Islet of Langerhans (tissue), 1 donor: ENCODE measurements around the gene EPS8L1.
"Not testable (repeated sequence)": the region's sequence is repeated elsewhere in the genome, so short reads cannot be mapped to it uniquely, and the experiment has no call there.

Experiments used
- FAIRE-seq: peaks from one replicate; lab custom pipeline; 2011; peaks lifted over from hg19 to GRCh38; lab: Jason Lieb, UNC

Gene EPS8L1

GRCh38 chr19:55095260-55096060, 19.8 kb downstream of the EPS8L1 start:
- FAIRE-seq, result no peak

DNA sequence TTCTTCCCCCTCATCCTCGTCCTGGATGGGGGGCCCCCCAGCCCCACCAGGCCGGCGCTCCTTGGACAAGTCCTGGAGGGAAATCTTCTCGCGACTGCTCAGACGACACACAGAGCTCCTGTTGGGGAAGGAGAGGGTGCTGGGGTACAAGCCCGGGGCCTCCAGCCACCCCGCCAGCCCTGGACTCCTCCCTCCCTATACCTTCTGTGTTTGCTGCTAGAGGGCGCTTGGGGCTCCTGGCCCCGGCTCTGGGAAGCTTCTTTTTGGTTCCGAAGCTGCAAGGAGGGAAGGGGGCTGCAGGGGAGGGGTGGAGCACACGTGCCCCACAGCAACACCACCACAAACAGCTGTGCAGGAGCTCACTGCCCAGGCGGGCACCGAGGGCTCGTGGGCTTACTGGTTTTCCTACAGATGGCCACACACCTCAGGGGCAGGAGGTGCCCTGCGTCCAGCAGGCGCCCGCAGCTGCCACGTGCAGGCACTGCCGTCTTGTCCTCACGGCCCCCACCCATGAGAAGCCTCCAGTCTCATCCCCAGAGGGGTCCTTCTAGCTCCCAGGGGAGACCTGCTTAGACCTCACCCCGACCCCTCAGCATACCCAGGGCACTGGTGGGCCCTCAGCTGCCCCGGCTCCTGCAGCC, 20.5 kb downstream of the EPS8L1 start:
- no peak for FAIRE-seq

GRCh38 chr19:55097864-55098715, 22.4 kb downstream of the EPS8L1 start:
- no peak for FAIRE-seq

DNA sequence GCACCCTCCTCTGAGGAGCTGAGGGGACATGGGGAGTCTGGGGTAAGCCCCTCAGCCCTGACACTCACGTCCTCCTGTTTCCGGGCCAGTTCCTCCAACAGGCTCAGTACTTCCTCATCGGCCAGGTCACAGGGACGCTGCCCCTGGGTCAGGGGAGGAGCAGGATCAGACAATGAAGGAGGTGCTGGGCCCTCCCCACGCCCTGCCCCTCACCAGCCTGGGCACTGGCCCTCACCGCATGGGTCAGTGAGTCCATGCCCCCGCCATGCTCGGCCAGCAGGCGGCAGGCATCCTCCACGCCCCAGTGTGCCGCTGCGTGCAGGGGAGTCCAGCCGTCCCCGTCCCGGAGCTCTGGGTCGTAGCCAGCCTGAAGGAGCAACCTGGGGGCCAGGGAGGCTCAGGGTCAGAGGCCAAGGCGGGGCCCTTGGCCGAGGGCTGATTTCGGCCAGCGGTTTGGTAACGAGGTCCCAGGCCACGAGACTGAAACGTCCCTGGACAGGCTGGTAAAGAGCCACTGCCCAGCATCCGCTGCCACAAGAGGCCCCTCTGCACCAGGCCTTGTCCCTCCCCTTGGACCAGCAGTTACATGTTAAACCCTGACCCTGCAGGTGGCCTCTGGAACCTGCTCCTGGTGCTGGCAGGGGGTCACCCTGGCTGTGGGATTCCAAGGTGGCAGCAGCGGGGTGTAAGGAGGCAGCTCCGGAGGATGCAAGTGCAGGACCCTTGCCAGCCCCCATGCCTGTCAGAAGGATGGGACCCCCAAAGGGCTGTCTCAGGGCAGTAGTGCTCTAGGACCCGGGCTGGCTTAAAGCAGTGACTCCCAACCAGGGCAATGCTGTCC, 23.3 kb downstream of the EPS8L1 start:
- FAIRE-seq, result no peak

DNA sequence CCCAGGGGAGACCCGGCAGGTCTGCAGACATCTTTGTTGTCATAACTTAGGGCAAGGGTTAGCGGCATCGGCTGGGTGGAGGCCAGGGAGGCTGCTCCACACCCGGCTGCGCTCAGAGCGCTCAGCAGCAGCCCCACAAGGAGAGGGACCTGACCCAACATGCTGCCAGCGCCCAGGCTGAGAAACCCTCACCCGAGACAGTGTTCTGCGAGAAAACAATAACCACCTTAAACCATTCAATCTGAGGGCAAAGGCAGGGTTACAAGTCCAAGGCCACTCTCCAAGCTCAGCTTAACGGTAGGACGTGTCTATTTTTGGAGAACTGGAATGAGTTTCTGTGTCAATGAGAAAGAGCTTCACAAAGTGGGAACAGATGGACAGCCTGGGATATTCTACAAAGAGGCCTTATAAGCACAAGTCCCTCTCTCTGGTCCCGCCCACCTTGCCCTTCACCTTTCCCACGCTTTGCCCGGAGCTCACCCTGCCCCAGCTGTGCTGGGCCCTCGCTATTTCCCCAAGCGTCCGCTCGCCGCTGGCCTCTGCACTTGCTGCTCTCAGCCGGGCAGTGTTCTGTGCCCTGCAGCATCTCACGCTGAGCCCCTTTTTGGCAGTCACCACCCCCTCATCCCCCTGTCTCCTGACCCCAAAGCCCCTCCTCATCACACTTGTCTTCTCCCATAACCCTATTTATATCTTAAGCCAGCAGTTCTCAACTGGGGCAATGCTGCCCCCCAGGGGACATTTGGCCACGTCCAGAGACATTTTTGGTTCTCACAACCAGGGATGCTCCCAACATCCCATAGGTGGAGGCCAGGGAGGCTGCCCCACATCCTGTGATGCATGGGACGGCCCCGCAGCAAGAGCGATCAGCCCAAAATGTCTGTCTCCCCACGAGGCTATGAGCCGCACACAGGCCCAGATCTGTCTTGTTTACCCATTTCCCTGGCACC, 24.2 kb downstream of the EPS8L1 start:
- FAIRE-seq, result no peak

DNA sequence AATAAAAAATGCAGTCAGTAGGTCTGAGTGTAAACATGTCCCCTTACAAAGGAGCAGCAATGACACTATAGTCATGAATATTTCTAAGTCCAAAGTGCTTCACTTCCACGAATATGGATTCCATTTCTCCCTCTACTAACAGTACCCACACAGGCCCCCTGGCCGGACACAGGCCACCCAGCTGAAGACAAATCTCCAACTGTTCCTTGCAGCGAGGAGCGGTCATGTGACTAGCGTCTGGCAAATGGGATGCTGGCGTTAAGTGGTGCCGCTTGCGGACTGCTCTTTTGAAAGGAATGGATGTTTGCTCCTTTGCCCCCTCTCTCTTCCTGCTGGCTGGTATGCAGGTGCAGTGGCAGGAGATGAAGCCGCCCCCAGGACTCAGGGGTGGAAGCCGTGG, 25.6 kb downstream of the EPS8L1 start:
- no peak for FAIRE-seq

- no peak for FAIRE-seq
These were observed 27.5 kb downstream of the EPS8L1 start for GRCh38 chr19:55103190-55103589.

DNA sequence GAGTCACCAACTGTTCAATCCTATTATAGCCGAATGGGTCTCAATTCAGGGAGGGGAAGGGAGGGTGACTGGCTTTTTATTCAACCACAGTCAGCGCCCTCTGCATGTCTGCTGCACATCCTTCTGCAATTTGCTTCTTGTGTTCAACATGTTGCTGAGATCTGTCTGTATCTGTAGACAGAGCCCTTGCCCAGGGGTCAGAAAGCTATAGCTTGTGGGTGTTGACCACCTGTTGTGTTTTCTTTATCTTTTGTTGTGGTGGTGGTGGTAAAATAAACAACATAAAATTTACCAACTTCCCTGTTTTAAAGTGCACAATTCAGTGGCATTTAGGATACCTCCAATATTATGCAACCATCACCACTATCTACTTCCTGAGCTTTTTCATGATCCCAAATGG, 29.6 kb downstream of the EPS8L1 start:
- no peak for FAIRE-seq

DNA sequence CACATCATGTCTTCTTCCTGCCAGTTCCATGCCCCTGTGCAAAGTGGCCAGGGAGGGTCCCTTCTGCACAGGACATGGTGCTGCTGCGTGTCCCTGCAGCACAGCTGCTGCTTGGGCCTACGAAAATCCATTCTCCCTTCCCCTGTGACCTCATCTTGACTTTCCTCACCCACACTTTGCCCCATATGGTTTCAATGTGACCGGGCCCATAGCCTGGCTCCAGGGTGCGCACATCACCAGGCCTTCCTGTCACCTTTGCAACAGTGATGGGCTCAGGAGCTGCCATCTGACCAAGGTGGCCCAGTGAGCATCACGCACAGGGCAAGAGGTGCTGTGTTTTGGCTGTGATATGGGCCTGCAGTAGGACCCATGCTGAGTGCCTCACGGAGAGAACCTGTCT, 30.9 kb downstream of the EPS8L1 start:
- FAIRE-seq, result no peak

GRCh38 chr19:55107252-55107651, 31.6 kb downstream of the EPS8L1 start:
- not testable (repeated sequence) for FAIRE-seq

DNA sequence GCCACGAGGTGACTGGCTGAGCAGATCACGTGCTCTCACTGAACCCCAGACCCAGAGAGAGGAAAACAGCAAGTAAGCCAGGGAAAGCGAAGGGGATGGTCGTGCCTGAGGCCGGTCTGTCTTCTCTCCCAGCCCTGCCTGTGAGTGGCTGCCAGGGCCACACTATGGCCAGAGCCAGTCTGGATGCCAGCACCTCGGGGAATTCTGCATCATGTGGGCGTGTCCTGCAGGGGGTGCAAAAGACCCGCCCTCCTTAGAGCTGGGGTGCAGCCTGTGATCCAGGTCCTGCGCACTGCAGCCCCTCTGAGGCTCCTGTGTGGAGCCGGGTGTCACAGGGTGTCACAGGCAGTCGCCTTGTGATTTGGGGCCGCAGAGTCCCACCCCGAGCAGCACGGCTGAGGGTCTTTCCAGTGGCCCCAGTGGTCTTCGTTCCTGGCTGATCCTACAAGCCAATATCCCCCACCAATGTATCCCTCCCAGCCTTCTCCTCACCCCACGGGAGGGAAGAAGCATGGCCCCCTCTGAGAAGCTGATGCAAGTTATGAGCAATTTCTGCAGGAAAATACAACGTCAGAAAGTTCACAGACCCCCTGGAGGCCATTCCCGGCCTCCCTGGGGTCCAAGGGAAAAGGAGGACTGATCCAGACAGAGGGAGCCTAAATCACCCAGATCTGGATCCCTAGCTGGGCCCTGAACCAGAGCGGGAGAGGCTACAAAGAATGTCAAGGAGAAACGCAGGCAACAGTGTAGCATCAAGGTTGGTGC, 34.0 kb downstream of the EPS8L1 start:
- no peak for FAIRE-seq

- FAIRE-seq, result no peak
These were observed 35.7 kb downstream of the EPS8L1 start for GRCh38 chr19:55111238-55111831.

- no peak for FAIRE-seq
These were observed 36.6 kb downstream of the EPS8L1 start for GRCh38 chr19:55112246-55112776.

DNA sequence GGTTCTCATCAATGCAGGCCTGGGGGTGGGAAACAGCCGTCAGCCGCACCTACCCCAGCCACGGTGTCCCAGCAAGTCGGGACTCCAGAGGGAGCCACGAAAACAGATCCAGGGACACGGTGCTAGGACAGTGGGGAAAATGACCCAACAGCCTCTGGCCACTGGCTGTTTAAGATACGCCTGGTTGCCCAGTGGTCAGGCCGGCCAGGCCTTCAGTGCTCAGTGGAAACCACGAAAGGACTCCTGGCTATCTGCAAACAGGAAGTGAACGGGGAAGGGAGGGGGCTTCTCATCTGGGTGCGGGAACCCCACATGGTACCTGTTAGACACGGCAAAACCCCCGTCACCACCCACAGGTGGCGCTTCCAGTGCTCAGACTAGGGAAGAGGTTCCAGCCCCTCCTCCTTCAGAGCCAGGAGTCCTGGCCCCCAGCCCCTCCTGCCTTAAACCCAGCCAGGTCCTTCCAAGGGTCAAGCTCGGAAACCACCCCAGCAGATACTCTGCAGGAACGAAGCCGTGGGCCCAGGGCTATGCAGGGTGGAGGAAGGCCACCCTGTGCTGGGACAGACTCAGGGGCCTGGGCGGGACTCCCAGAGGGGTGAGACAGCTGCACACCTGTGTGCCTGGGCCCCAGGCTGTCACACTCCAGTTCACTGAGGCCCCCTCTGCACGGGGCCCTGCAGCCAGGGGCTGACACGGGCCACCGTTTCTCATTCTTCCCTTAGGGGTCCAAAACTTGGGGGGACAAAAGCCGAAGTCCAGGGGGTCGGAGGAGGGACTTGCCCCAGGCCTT, 37.3 kb downstream of the EPS8L1 start:
- FAIRE-seq, result no peak

DNA sequence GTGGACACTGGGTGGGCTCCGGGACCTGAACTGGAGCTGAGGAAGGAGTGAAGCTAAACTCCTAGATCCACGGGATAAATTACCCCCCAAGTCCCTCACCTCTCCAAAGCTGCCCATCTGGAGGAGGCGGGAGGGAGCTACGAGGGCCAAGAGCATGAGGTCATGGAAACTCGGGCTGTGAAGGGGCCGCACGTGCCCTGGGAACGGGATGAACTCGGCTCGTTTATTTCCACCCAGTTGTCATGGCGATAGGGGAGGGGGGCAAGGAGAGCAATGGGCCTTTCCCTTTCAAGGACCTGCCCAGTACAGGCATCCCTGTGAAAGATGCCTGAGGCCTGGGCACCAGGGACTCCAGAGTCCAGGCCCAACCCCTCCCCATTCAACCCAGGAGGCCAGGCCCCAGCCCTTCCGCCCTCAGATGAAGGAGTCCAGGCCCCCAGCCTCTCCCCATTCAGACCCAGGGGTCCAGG, 37.9 kb downstream of the EPS8L1 start:
- FAIRE-seq, result no peak

DNA sequence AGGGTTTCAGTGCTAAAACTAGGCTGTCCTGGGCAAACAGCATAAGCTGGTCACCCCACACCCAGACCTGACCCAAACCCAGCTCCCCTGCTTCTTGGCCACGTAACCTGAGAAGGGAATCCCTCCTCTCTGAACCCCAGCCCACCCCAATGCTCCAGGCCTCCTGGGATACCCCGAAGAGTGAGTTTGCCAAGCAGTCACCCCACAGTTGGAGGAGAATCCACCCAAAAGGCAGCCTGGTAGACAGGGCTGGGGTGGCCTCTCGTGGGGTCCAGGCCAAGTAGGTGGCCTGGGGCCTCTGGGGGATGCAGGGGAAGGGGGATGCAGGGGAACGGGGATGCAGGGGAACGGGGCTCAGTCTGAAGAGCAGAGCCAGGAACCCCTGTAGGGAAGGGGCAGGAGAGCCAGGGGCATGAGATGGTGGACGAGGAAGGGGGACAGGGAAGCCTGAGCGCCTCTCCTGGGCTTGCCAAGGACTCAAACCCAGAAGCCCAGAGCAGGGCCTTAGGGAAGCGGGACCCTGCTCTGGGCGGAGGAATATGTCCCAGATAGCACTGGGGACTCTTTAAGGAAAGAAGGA, 39.0 kb downstream of the EPS8L1 start:
- no peak for FAIRE-seq

DNA sequence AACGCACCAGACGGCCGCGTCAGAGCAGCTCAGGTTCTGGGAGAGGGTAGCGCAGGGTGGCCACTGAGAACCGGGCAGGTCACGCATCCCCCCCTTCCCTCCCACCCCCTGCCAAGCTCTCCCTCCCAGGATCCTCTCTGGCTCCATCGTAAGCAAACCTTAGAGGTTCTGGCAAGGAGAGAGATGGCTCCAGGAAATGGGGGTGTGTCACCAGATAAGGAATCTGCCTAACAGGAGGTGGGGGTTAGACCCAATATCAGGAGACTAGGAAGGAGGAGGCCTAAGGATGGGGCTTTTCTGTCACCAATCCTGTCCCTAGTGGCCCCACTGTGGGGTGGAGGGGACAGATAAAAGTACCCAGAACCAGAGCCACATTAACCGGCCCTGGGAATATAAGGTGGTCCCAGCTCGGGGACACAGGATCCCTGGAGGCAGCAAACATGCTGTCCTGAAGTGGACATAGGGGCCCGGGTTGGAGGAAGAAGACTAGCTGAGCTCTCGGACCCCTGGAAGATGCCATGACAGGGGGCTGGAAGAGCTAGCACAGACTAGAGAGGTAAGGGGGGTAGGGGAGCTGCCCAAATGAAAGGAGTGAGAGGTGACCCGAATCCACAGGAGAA, 39.9 kb downstream of the EPS8L1 start:
- FAIRE-seq, result no peak
